Gastrocnemius medialis (tissue), 4 donors: ENCODE data around the gene LANCL2.

Experiments
- POLR2A ChIP-seq, 2 donors: fragments of 450-650 bp; IDR thresholded peaks; one replicate each; pipeline ENCODE4 v1.6.1; 2017; ENCODE audit warnings: antibody characterized with exemption in 2 of 2, mild to moderate bottlenecking in 2 of 2, moderate library complexity in 2 of 2
- TF ChIP-seq, protein P1 (sequence below), 5 experiments: fragments of 450-650 bp in 3 of 5; fragments of 200-600 bp in 2 of 5; sonication (generic) in 2 of 5; IDR thresholded peaks in 4 of 5; conservative IDR thresholded peaks in 1 of 5; 1 replicate in 4 of 5; 2 replicates in 1 of 5; pipeline ENCODE4 v1.5.1; 2016 to 2019; ENCODE audit warnings: antibody characterized with exemption in 5 of 5, mild to moderate bottlenecking in 3 of 5, moderate library complexity in 3 of 5

DNA sequence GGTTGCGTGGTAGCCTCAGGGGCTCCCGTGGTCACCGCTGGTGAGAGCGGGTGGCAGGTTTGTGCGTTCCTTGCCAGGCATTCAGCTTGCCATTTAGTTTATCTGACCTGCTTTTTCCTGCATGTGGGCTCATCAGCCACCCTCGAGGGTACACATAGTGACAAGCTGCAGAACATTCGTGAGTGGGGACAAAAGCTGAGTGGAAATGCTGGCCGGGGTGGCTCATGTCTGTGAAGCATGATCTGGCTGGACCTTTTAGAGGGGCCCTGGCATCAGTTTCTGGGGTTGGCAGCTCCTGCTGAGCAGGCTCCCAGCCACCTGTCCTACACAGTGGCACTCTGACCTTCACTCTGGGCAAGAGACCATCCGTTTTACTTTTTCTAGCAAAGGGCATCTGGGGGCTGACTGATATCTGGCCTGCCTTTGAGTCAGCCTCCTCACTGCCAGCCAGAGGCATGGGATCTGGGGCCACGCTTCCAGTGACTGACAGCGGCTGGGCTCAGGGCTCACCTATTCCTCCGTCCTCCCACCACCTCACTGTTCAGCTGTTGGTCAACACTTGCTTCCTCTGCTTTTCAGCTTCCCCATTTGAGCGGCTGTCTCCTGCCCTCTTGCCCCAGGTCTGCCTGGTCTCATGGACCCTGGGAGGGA is 75.0 kb downstream of the LANCL2 start:
- TF ChIP-seq, protein P1, sequence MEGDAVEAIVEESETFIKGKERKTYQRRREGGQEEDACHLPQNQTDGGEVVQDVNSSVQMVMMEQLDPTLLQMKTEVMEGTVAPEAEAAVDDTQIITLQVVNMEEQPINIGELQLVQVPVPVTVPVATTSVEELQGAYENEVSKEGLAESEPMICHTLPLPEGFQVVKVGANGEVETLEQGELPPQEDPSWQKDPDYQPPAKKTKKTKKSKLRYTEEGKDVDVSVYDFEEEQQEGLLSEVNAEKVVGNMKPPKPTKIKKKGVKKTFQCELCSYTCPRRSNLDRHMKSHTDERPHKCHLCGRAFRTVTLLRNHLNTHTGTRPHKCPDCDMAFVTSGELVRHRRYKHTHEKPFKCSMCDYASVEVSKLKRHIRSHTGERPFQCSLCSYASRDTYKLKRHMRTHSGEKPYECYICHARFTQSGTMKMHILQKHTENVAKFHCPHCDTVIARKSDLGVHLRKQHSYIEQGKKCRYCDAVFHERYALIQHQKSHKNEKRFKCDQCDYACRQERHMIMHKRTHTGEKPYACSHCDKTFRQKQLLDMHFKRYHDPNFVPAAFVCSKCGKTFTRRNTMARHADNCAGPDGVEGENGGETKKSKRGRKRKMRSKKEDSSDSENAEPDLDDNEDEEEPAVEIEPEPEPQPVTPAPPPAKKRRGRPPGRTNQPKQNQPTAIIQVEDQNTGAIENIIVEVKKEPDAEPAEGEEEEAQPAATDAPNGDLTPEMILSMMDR (IDR thresholded peaks at IDR 0.05 in 4 of 5, conservative IDR thresholded peaks at IDR 0.05 in 1 of 5), result no peak
- TF ChIP-seq POLR2A (IDR thresholded peaks at IDR 0.05), result no peak
